Measurements from ENCODE around the gene ZBED2. TPM values are rescaled to one million over a fixed set of nuclear protein-coding genes. Genes with fewer than 3 reads are reported as not detected.
A peak's percentile ranks its signal among the peaks of the same experiment; 100 is the strongest.

ZBED2 gene
- total and polyA plus RNA-seq, 2 donors (not counting 1 experiment from before 2014, with no cell fraction given), result 0.06 TPM; not detected in 1

GRCh38 chr3:111590143-111590491 lies 5.0 kb downstream of the ZBED2 start:
- H2AFZ ChIP-seq (ENCODE audit: low read length), result no peak overlapping the region
- no peaks in the 10 kb centered on the region for H4K20me1 ChIP-seq (ENCODE audit: control insufficient read depth, extremely low read depth, insufficient read depth, low read length)
- no peaks in the 10 kb centered on the region for H3K27me3 ChIP-seq (ENCODE audit: control insufficient read depth, insufficient read depth, low read length)
- H3K4me2 ChIP-seq (ENCODE audit: extremely low read depth, insufficient read depth, low read length), result no peak overlapping the region
- H3K27ac ChIP-seq (ENCODE audit: insufficient read depth, low read length), result no peak overlapping the region
- H3K79me2 ChIP-seq (ENCODE audit: control insufficient read depth, insufficient read depth, low read length), result no peaks in the 10 kb centered on the region
- TF ChIP-seq EZH2 (IDR thresholded peaks at IDR 0.05; ENCODE audit: low read length, missing control alignments), result no peak
- TF ChIP-seq CTCF (conservative IDR thresholded peaks at IDR 0.05 in 1 of 2, IDR thresholded peaks at IDR 0.05 in 1 of 2; ENCODE audit: low read depth in 1 of 2, low read length in 2 of 2), result no peak
- H3K9ac ChIP-seq (ENCODE audit: insufficient read depth, low read length), result no peak overlapping the region
- H3K36me3 ChIP-seq (ENCODE audit: control insufficient read depth, insufficient read depth, low read length), result no peaks in the 10 kb centered on the region
- H3K4me3 ChIP-seq (replicated peaks in 1 of 4; ENCODE audit: control extremely low read depth in 1 of 4, insufficient read depth in 1 of 4, low read depth in 3 of 4, low read length in 4 of 4), result no peak overlapping the region
- DNase-seq (ENCODE audit: low read depth in 2 of 2), result no peak
- peaks cover 8% of the 10 kb centered on the region for H3K4me1 ChIP-seq (ENCODE audit: control insufficient read depth, extremely low read depth, insufficient read depth, low read length)
- no peaks in the 10 kb centered on the region for H3K9me3 ChIP-seq (ENCODE audit: control insufficient read depth, insufficient read depth, low read depth, low read length)

- Histone ChIP-seq H3K36me3 (ENCODE audit: control insufficient read depth, insufficient read depth, low read length) (no peaks in the 10 kb centered on the region), H3K4me2 (ENCODE audit: extremely low read depth, insufficient read depth, low read length) (no peak overlapping the region), H3K9me3 (ENCODE audit: control insufficient read depth, insufficient read depth, low read depth, low read length) (no peaks in the 10 kb centered on the region), H3K9ac (ENCODE audit: insufficient read depth, low read length) (no peak overlapping the region), H3K79me2 (ENCODE audit: control insufficient read depth, insufficient read depth, low read length) (no peaks in the 10 kb centered on the region), H2AFZ (ENCODE audit: low read length) (no peak overlapping the region), H3K27ac (ENCODE audit: insufficient read depth, low read length) (no peak overlapping the region), H3K4me1 (ENCODE audit: control insufficient read depth, extremely low read depth, insufficient read depth, low read length) (peaks cover 8% of the 10 kb centered on the region), H3K27me3 (ENCODE audit: control insufficient read depth, insufficient read depth, low read length) (no peaks in the 10 kb centered on the region), H4K20me1 (ENCODE audit: control insufficient read depth, extremely low read depth, insufficient read depth, low read length) (no peaks in the 10 kb centered on the region), H3K4me3 (replicated peaks in 1 of 4; ENCODE audit: control extremely low read depth in 1 of 4, insufficient read depth in 1 of 4, low read depth in 3 of 4, low read length in 4 of 4) (no peak overlapping the region)
- TF ChIP-seq EZH2 (IDR thresholded peaks at IDR 0.05; ENCODE audit: low read length, missing control alignments) (no peak), CTCF (conservative IDR thresholded peaks at IDR 0.05 in 1 of 2, IDR thresholded peaks at IDR 0.05 in 1 of 2; ENCODE audit: low read depth in 1 of 2, low read length in 2 of 2) (no peak)
- DNase-seq (ENCODE audit: low read depth in 2 of 2), result peak in 1 of 2 donors; percentile 72
These were observed 5.6 kb downstream of the ZBED2 start for GRCh38 chr3:111589303-111590142.

- Histone ChIP-seq H3K27ac (ENCODE audit: insufficient read depth, low read length) (no peak overlapping the region), H3K4me1 (ENCODE audit: control insufficient read depth, extremely low read depth, insufficient read depth, low read length) (peaks cover 8% of the 10 kb centered on the region), H4K20me1 (ENCODE audit: control insufficient read depth, extremely low read depth, insufficient read depth, low read length) (no peaks in the 10 kb centered on the region), H3K9ac (ENCODE audit: insufficient read depth, low read length) (no peak overlapping the region), H3K9me3 (ENCODE audit: control insufficient read depth, insufficient read depth, low read depth, low read length) (no peaks in the 10 kb centered on the region), H3K27me3 (ENCODE audit: control insufficient read depth, insufficient read depth, low read length) (no peaks in the 10 kb centered on the region), H2AFZ (ENCODE audit: low read length) (no peak overlapping the region), H3K4me2 (ENCODE audit: extremely low read depth, insufficient read depth, low read length) (no peak overlapping the region), H3K4me3 (replicated peaks in 1 of 4; ENCODE audit: control extremely low read depth in 1 of 4, insufficient read depth in 1 of 4, low read depth in 3 of 4, low read length in 4 of 4) (no peak overlapping the region), H3K36me3 (ENCODE audit: control insufficient read depth, insufficient read depth, low read length) (no peaks in the 10 kb centered on the region), H3K79me2 (ENCODE audit: control insufficient read depth, insufficient read depth, low read length) (no peaks in the 10 kb centered on the region)
- DNase-seq (ENCODE audit: low read depth in 2 of 2), result peak in 1 of 2 donors; percentile 38
- TF ChIP-seq CTCF (conservative IDR thresholded peaks at IDR 0.05 in 1 of 2, IDR thresholded peaks at IDR 0.05 in 1 of 2; ENCODE audit: low read depth in 1 of 2, low read length in 2 of 2) (no peak), EZH2 (IDR thresholded peaks at IDR 0.05; ENCODE audit: low read length, missing control alignments) (no peak)
These were observed 6.6 kb downstream of the ZBED2 start for GRCh38 chr3:111588527-111588926.
